T-helper 22 cell (primary cell): Measurements from ENCODE around the gene CHGA.

Experiments used
- DNase-seq: peaks from one replicate; pipeline ENCODE4 v3.0.0-alpha.2; 2020; ENCODE audit warnings: low read depth

CHGA gene

DNA sequence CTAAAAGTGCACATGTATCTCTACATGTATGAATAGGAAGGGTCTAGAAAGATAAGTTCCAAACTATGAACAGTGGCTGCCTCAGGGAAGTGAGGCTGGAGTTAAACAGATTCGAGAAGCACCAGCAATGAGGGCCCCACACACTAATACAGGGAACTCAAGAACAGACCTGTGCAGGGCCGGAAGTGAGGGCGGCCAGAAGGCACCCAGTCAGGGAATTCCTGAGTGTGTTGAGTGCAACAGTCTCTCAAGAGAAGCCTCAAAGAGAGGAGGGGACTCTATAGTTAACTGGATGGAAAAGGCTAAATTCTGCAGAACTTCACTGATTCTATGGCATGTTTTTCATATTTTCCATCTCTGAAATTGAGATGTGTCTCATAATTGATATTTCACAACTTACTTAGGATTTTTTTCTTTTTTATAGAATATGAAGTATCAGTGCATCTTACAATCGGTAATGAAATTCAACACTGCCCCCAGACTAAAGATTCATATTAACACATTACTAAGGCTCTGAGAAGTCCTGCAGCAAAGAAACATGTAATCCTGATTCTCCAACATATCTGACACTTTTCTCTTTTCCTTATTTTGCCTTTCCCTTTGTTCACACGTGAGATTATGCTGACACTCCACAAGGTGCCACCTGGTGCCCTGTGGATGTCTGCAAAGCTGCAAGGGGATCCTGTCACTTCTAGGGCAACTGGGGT, 61.3 kb downstream of the CHGA start:
- no peak for DNase-seq
